GM12864 (cell line): ENCODE data around the gene MAS1.

Experiments
- DNase-seq: peaks from one replicate; pipeline ENCODE4 v3.0.0-alpha.2; 2011; ENCODE audit warnings: low read depth
- H3K4me3 ChIP-seq: 2 replicates; pipeline ENCODE4 v1.5.1; 2011; ENCODE audit warnings: mild to moderate bottlenecking, low read depth, low read length, control low read depth
- CTCF ChIP-seq: IDR thresholded peaks from 2 replicates; pipeline ENCODE4 v1.5.1; 2011; ENCODE audit warnings: low read depth, mild to moderate bottlenecking, moderate library complexity, low read length, control low read depth, inconsistent platforms; ENCODE audit errors: missing control alignments

MAS1 gene

DNA sequence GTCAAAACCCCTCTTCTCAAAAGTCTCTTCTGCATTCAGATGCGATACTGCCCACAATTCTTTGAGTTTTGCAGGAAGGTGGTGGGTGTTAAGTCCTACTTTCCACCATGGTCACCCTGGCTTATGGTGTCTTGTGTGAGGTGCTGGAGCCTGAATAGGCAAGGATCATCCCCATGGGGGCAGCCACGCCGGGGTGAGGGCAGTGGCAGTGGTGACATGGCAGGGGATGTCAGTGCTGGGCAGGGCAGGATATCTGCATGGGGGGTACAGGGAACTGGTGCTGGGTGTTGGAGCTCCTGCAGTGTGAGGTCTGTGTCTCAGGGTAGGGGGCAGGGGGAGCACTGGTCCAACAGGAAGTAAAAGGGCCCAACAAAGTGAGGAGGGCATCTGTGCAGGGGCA lies 2.3 kb downstream of the MAS1 start:
- no peak for DNase-seq
- TF ChIP-seq CTCF: no peak
- no peak overlapping the region for H3K4me3 ChIP-seq

- no peak for TF ChIP-seq CTCF
- no peak for DNase-seq
- H3K4me3 ChIP-seq: no peak overlapping the region
These were observed 4.2 kb downstream of the MAS1 start for GRCh38 chr6:159894991-159895390.

GRCh38 chr6:159897603-159898002 lies 6.8 kb downstream of the MAS1 start:
- no peak for DNase-seq
- no peak for TF ChIP-seq CTCF
- no peak overlapping the region for H3K4me3 ChIP-seq

GRCh38 chr6:159898519-159898918 lies 7.7 kb downstream of the MAS1 start:
- TF ChIP-seq CTCF: no peak

DNA sequence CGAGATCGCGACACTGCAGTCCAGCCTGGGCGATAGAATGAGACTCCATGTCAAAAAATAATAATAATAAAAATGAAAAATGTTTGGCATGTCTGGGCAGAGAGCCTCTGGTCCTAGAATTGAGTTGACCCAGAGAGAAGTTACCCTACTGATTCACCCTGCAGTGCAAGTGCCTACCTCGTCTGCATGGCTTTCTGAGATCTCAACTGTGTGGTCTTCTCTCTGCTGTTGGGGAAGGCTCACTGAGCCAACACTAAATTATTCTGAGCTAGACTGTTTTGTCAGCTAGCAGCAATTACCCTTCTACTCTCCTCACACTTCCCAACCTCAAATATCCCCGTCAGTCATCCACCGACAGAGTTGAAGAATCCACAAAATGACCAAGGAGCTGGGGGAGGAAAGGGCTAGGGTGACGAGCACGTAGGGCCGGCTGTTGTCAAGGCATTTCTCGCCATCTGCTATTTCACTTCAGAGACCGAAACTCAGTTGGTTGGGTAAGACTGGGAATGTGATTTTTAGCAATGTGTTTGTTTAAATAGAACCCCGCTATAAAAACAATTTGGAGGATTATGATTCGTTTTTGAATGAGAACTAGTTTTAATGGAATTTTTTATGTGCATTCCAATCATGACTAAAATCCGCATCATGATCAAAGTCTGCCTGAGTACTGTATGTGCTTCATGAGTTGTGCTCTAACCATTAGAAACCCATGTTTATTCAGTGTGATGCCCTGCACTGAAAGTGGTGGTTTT lies 9.4 kb downstream of the MAS1 start:
- TF ChIP-seq CTCF: no peak
- H3K4me3 ChIP-seq: no peak overlapping the region
- DNase-seq: no peak

More at GRCh38 chr6:159898519-159898918, 7.7 kb downstream of the MAS1 start:
- DNase-seq: no peak
- no peak overlapping the region for H3K4me3 ChIP-seq

DNA sequence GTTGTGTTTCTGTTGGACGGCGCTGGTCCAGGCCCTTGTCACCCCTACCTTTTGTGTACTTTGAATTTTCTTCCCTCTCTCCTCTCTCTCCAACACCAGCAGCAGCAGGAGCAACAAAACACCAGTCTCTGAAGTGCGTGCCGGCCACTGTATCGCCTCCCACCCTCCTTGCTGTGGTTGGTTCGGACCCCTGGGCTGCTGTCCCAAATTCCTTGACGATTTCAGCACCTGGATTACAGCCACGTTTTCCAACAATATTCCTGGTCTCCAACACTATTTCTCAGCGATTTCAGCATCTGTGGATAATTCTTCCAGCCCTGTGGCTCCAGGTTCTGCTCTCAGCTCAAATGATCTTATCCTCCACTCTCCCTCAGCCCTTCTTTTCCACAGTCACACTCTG lies 11.8 kb downstream of the MAS1 start:
- no peak overlapping the region for H3K4me3 ChIP-seq
- no peak for DNase-seq
- TF ChIP-seq CTCF: no peak

DNA sequence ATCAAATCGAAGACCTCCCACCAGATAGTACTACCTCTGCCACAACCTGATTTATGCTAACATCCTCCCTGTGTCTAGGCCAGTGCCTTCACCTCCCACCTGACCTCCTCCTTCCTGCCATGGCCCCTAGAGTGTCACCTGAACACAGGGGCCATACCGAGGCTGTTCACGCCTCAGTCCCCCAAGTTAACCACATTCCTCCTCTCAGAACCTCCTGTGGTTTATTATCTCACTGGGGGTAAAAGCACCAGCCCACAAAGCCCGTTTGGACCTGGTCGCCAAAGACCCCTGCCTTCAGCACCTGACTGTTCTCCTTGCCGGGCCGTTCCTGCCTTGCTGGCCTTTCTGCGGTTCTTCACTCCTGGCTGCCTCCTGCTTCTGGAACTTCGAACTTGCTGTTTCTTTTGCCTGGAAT lies 13.7 kb downstream of the MAS1 start:
- H3K4me3 ChIP-seq: no peak overlapping the region
- no peak for DNase-seq
- no peak for TF ChIP-seq CTCF
